ENCODE data around the gene DDIAS.
"Not testable (repeated sequence)": the region's sequence is repeated elsewhere in the genome, so short reads cannot be mapped to it uniquely, and the experiment has no call there.

The DDIAS gene

GRCh38 chr11:82922396-82923173 is 21.0 kb downstream of the DDIAS start:
- DNase-seq (ENCODE audit: low read depth, low spot score) = not testable (repeated sequence)

- no peak for DNase-seq (ENCODE audit: low read depth, low spot score)
Observed at GRCh38 chr11:82924522-82925224, 23.1 kb downstream of the DDIAS start.

- DNase-seq (ENCODE audit: low read depth, low spot score) = no peak
Observed at GRCh38 chr11:82927264-82927880, 25.8 kb downstream of the DDIAS start.

- no peak for DNase-seq (ENCODE audit: low read depth, low spot score)
Observed at GRCh38 chr11:82929121-82929520, 27.6 kb downstream of the DDIAS start.

- DNase-seq (ENCODE audit: low read depth, low spot score) = no peak
Observed at GRCh38 chr11:82930229-82930628, 28.7 kb downstream of the DDIAS start.

GRCh38 chr11:82930734-82931133 is 29.2 kb downstream of the DDIAS start:
- DNase-seq (ENCODE audit: low read depth, low spot score) = no peak

GRCh38 chr11:82932564-82932963 is 31.0 kb downstream of the DDIAS start:
- DNase-seq (ENCODE audit: low read depth, low spot score) = no peak

GRCh38 chr11:82936261-82936660 is 34.7 kb downstream of the DDIAS start:
- no peak for DNase-seq (ENCODE audit: low read depth, low spot score)

- DNase-seq (ENCODE audit: low read depth, low spot score) = no peak
Observed at GRCh38 chr11:82937554-82937953, 36.0 kb downstream of the DDIAS start.

GRCh38 chr11:82939456-82939855 is 37.9 kb downstream of the DDIAS start:
- DNase-seq (ENCODE audit: low read depth, low spot score) = no peak

- DNase-seq (ENCODE audit: low read depth, low spot score) = no peak
Observed at GRCh38 chr11:82942376-82942775, 40.8 kb downstream of the DDIAS start.

GRCh38 chr11:82943430-82943829 is 41.9 kb downstream of the DDIAS start:
- not testable (repeated sequence) for DNase-seq (ENCODE audit: low read depth, low spot score)

GRCh38 chr11:82944198-82944597 is 42.7 kb downstream of the DDIAS start:
- DNase-seq (ENCODE audit: low read depth, low spot score) = no peak

GRCh38 chr11:82945041-82945440 is 43.5 kb downstream of the DDIAS start:
- not testable (repeated sequence) for DNase-seq (ENCODE audit: low read depth, low spot score)

GRCh38 chr11:82945682-82946081 is 44.1 kb downstream of the DDIAS start:
- DNase-seq (ENCODE audit: low read depth, low spot score) = no peak

GRCh38 chr11:82949352-82949751 is 47.8 kb downstream of the DDIAS start:
- no peak for DNase-seq (ENCODE audit: low read depth, low spot score)

GRCh38 chr11:82950502-82950901 is 49.0 kb downstream of the DDIAS start:
- DNase-seq (ENCODE audit: low read depth, low spot score) = not testable (repeated sequence)

- DNase-seq (ENCODE audit: low read depth, low spot score) = not testable (repeated sequence)
Observed at GRCh38 chr11:82955736-82956453, 54.4 kb downstream of the DDIAS start.

- DNase-seq (ENCODE audit: low read depth, low spot score) = no peak
Observed at GRCh38 chr11:82959987-82960778, 58.6 kb downstream of the DDIAS start.

- DNase-seq (ENCODE audit: low read depth, low spot score) = no peak
Observed at GRCh38 chr11:82960779-82961143, 59.2 kb downstream of the DDIAS start.

- not testable (repeated sequence) for DNase-seq (ENCODE audit: low read depth, low spot score)
Observed at GRCh38 chr11:82962021-82962420, 60.5 kb downstream of the DDIAS start.
